ENCODE data around the gene ATP9A. TPM values are rescaled to one million over a fixed set of nuclear protein-coding genes. Genes with fewer than 3 reads are reported as not detected.

Gene ATP9A
- total RNA-seq, 3 donors from 2014 or later, result 54.0 to 102 (median 59.4) TPM

GRCh38 chr20:51735728-51736600 lies 32.2 kb downstream of the ATP9A start:
- Histone ChIP-seq H3K4me3 (no peak overlapping the region), H3K4me1 (ENCODE audit: low read depth) (peaks cover 11% of the 10 kb centered on the region), H3K9me3 (no peaks in the 10 kb centered on the region), H3K36me3 (ENCODE audit: low read depth) (no peaks in the 10 kb centered on the region)
- no peak for TF ChIP-seq CTCF (IDR thresholded peaks at IDR 0.05)
- DNase-seq (peak; percentile 66 to 75 (median 71)), ATAC-seq (peak; percentile 88)
- intact Hi-C loops (cut with DNase I, micrococcal nuclease), result no loop called here

- Histone ChIP-seq H3K9me3 (no peaks in the 10 kb centered on the region), H3K36me3 (ENCODE audit: low read depth) (no peaks in the 10 kb centered on the region), H3K4me1 (ENCODE audit: low read depth) (peaks cover 11% of the 10 kb centered on the region), H3K4me3 (no peak overlapping the region)
- TF ChIP-seq CTCF (IDR thresholded peaks at IDR 0.05), result no peak
- intact Hi-C loops (cut with DNase I, micrococcal nuclease), result no loop called here
- DNase-seq (no peak), ATAC-seq (no peak)
These were observed 33.1 kb downstream of the ATP9A start for GRCh38 chr20:51734876-51735720.

GRCh38 chr20:51733070-51733469 lies 35.1 kb downstream of the ATP9A start:
- Histone ChIP-seq H3K36me3 (ENCODE audit: low read depth) (no peaks in the 10 kb centered on the region), H3K4me3 (no peak overlapping the region), H3K9me3 (no peaks in the 10 kb centered on the region), H3K4me1 (ENCODE audit: low read depth) (peaks cover 11% of the 10 kb centered on the region)
- DNase-seq (no peak), ATAC-seq (peak; percentile 27)
- no peak for TF ChIP-seq CTCF (IDR thresholded peaks at IDR 0.05)
- intact Hi-C loops (cut with DNase I, micrococcal nuclease), result no loop called here

GRCh38 chr20:51732096-51732791 lies 35.9 kb downstream of the ATP9A start:
- no peak for TF ChIP-seq CTCF (IDR thresholded peaks at IDR 0.05)
- Histone ChIP-seq H3K9me3 (no peaks in the 10 kb centered on the region), H3K4me1 (ENCODE audit: low read depth) (peaks cover 11% of the 10 kb centered on the region), H3K36me3 (ENCODE audit: low read depth) (no peaks in the 10 kb centered on the region), H3K4me3 (no peak overlapping the region)
- no peak for DNase-seq
- intact Hi-C loops (cut with DNase I, micrococcal nuclease), result no loop called here
- no peak for ATAC-seq

- peaks cover 11% of the 10 kb centered on the region for H3K4me1 ChIP-seq (ENCODE audit: low read depth)
- DNase-seq (no peak), ATAC-seq (no peak)
- TF ChIP-seq CTCF (IDR thresholded peaks at IDR 0.05), result no peak
- no peaks in the 10 kb centered on the region for H3K36me3 ChIP-seq (ENCODE audit: low read depth)
- no peak overlapping the region for H3K4me3 ChIP-seq
- H3K9me3 ChIP-seq, result no peaks in the 10 kb centered on the region
- intact Hi-C loops (cut with DNase I, micrococcal nuclease), result no loop called here
These were observed 36.5 kb downstream of the ATP9A start for GRCh38 chr20:51731731-51732095.
